ENCODE results near the gene PCID2. TPM values are rescaled to one million over a fixed set of nuclear protein-coding genes. Genes with fewer than 3 reads are reported as not detected.

Gene PCID2
- total RNA-seq, 1 donor from 2014 or later, result 40.9 TPM

DNA sequence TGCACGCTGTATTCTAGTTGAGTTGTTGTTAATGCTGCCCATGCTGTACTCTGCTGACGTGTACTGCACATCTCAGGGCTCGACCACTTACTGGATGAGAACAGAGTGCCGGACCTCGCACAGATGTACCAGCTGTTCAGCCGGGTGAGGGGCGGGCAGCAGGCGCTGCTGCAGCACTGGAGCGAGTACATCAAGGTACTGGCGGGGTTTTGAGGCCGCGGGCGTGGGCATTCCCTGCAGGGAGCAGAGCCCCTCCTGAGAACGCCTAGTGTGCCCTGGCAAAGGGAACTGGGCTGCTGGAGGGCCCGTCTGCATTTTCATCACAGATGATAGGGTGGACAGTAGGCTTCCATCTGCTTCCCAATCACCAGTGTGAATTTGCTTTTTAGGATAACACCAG lies 30.9 kb upstream of the PCID2 start:
- DNase-seq (ENCODE audit: low read depth), result no peak
- TF ChIP-seq, protein P1, sequence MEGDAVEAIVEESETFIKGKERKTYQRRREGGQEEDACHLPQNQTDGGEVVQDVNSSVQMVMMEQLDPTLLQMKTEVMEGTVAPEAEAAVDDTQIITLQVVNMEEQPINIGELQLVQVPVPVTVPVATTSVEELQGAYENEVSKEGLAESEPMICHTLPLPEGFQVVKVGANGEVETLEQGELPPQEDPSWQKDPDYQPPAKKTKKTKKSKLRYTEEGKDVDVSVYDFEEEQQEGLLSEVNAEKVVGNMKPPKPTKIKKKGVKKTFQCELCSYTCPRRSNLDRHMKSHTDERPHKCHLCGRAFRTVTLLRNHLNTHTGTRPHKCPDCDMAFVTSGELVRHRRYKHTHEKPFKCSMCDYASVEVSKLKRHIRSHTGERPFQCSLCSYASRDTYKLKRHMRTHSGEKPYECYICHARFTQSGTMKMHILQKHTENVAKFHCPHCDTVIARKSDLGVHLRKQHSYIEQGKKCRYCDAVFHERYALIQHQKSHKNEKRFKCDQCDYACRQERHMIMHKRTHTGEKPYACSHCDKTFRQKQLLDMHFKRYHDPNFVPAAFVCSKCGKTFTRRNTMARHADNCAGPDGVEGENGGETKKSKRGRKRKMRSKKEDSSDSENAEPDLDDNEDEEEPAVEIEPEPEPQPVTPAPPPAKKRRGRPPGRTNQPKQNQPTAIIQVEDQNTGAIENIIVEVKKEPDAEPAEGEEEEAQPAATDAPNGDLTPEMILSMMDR (conservative IDR thresholded peaks at IDR 0.05; ENCODE audit: low read depth, low read length), result no peak
- no peak overlapping the region for H3K4me3 ChIP-seq (ENCODE audit: low read depth, low read length)

DNA sequence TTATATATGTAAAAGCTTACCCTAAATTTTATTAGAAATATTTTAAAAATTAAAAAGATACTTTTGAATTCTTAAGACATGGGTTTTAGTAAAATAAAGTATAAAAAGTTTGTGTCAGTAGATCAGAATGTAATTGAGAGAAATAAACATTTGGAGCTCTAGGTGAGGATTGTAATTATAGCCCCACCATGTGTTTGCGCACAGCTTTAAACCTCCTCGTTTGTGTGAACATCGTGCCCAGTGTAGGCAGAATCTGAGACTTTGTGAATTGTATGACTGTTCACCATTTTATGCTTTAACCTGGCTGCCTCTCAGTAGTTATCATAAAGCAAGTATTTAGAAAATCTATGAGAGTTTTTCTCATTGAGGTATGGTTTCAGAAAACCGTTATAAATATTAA lies 30.1 kb upstream of the PCID2 start:
- DNase-seq (ENCODE audit: low read depth), result no peak
- H3K4me3 ChIP-seq (ENCODE audit: low read depth, low read length), result no peak overlapping the region
- TF ChIP-seq, protein P1 (conservative IDR thresholded peaks at IDR 0.05; ENCODE audit: low read depth, low read length), result no peak

DNA sequence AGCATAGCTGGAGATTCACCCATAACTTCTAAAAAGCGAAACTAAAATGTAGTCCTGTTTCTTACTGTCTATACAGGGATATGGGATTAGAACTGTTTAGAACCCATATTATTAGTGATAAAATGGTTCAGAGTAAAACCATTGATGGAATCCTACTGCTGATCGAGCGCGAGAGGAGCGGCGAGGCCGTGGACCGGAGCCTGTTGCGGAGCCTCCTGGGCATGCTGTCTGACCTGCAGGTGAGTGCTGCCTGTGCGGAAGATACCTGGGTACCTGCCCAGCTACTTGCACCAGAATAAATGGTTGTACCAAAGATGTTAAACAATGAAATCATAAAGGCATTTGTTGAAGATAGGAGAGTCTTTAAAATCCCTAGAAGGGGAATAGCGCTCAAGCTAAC lies 24.6 kb upstream of the PCID2 start:
- TF ChIP-seq, protein P1 (conservative IDR thresholded peaks at IDR 0.05; ENCODE audit: low read depth, low read length), result no peak
- H3K4me3 ChIP-seq (ENCODE audit: low read depth, low read length), result no peak overlapping the region
- no peak for DNase-seq (ENCODE audit: low read depth)

DNA sequence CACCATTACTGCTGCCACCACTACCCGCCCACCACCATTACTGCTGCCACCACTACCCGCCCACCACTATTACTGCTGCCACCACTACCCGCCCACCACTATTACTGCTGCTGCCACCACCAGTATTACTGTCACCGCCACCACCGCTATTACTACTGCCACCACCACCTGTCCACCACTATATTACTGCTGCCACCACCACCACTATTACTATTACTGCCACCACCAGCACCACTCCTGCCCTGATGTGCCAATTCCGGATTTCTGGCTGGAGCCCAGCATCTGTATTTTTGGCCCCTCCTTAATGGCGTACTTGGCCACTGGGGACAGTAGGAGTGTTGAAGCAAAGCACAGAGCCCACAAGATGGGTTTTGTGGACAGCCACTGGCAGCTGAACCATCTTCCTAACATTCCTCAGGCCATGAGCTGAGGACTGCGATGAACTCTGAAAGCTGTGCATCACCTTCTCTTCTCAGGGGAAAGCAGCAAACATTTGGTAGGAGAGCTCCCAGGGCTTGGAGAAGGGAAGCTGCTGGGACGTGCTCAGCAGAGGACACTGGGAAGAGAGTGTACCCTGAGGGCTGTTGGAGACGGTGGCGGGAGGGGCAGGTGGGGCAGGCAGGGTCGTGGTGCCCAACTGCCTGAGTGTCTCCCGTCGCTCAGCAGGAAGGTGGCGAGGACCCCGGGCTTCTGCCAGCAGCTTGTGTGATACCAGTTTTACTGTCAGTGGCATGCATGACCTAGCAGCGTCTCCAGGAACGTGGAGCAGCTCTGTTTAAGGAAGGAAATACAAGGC lies 23.9 kb upstream of the PCID2 start:
- TF ChIP-seq, protein P1 (conservative IDR thresholded peaks at IDR 0.05; ENCODE audit: low read depth, low read length), result no peak
- H3K4me3 ChIP-seq (ENCODE audit: low read depth, low read length), result no peak overlapping the region
- DNase-seq (ENCODE audit: low read depth), result no peak

DNA sequence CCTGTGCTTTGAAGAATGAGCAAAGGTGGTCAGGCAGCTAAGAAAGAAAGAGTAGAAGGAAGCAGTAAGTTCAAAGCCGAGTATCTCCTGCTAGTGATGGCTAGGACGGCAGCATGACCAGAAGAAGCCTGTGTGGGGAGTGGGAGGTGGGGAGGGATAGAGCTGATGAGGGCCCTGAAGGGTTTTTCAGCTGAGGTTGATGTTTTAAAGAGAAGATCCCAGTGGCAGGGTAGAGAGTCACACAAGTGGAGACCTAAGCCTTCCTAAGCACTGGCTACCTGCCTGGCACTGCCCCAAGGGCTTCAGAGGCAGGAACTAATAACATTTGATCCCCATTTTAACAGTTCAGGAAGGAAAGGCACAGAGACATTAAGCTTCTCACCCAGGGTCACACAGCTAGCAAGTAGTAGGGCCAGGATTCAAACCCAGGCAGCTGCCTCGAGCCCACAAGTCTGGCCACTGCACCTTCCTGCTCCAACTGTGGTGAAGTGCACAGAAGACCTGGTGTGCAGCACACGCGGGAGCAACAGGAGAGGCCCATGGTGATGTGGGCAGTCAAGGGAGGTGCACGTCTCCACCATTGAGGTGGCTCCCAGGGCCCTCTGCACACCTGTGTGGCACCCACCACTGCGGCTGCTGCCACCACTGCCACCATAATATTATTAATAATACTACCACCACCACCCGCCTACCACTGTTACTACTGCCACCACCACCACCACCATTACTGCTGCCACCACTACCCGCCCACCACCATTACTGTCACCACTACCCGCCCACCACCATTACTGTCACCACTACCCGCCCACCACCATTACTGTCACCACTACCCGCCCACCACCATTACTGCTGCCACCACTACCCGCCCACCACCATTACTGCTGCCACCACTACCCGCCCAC lies 23.1 kb upstream of the PCID2 start:
- no peak overlapping the region for H3K4me3 ChIP-seq (ENCODE audit: low read depth, low read length)
- DNase-seq (ENCODE audit: low read depth), result no peak
- TF ChIP-seq, protein P1 (conservative IDR thresholded peaks at IDR 0.05; ENCODE audit: low read depth, low read length), result no peak

DNA sequence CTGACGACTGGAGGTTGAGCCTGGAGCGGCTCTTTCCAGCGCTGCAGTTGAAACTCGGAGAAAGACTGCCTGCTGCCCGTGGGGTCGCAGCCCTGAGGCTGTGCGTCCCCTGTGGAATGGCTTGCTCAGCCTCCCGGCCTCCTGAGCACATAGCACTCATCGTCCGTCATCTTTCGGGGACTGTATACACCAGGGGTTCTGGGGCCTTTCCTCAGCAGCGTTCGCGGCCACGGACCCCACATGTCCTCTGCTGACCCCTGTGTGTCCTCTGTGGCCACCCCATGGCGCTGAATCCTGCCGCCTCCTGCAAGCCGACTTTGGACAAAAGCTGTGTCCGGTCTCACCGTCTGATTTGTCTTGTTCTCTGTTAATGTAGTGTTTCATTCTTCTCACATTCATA lies 21.3 kb upstream of the PCID2 start:
- TF ChIP-seq, protein P1 (conservative IDR thresholded peaks at IDR 0.05; ENCODE audit: low read depth, low read length), result no peak
- no peak overlapping the region for H3K4me3 ChIP-seq (ENCODE audit: low read depth, low read length)
- no peak for DNase-seq (ENCODE audit: low read depth)
